GM12872 (cell line): ENCODE measurements around the gene GIMD1.

Experiments
- CTCF ChIP-seq: IDR thresholded peaks from 3 replicates; pipeline ENCODE4 v1.5.1; 2011; ENCODE audit warnings: low read depth, mild to moderate bottlenecking, low read length, moderate library complexity; ENCODE audit not compliant: insufficient read depth

Gene GIMD1

GRCh38 chr4:106380179-106380578, 11.6 kb upstream of the GIMD1 start:
- TF ChIP-seq CTCF = no peak

- TF ChIP-seq CTCF = no peak
These were observed 4.4 kb upstream of the GIMD1 start for GRCh38 chr4:106373026-106373425.

GRCh38 chr4:106371161-106371560, 2.6 kb upstream of the GIMD1 start:
- TF ChIP-seq CTCF = no peak

GRCh38 chr4:106370214-106370613, 1.6 kb upstream of the GIMD1 start:
- no peak for TF ChIP-seq CTCF

- peak; percentile 56 for TF ChIP-seq CTCF
These were observed 980 bp upstream of the GIMD1 start for GRCh38 chr4:106369456-106370060.

- TF ChIP-seq CTCF = no peak
These were observed 1.5 kb downstream of the GIMD1 start for GRCh38 chr4:106367072-106367471.

- no peak for TF ChIP-seq CTCF
These were observed 2.6 kb downstream of the GIMD1 start for GRCh38 chr4:106366026-106366425.
